T47D (cell line): ENCODE measurements around the gene ITGA2.
A peak's percentile ranks its signal among the peaks of the same experiment; 100 is the strongest.
"Not testable (repeated sequence)": the region's sequence is repeated elsewhere in the genome, so short reads cannot be mapped to it uniquely, and the experiment has no call there.

Source experiments
- DNase-seq, 2 experiments: peaks; one replicate each; pipeline versions ENCODE4 v3.0.0 to v3.0.0-alpha.2; 2011 to 2012; ENCODE audit warnings: low read depth in 1 of 2, low spot score in 1 of 2
- JUND ChIP-seq: IDR thresholded peaks from 2 replicates; pipeline ENCODE4 v1.6.1; 2012; ENCODE audit warnings: low read depth
- in situ Hi-C: cut with HindIII; loops from 2 replicates; pipeline ENCODE4 v1.10.0; 2016; ENCODE audit warnings: low sequenced_read_pairs, low pct_unique_long_range_greater_than_20kb

The ITGA2 gene

DNA sequence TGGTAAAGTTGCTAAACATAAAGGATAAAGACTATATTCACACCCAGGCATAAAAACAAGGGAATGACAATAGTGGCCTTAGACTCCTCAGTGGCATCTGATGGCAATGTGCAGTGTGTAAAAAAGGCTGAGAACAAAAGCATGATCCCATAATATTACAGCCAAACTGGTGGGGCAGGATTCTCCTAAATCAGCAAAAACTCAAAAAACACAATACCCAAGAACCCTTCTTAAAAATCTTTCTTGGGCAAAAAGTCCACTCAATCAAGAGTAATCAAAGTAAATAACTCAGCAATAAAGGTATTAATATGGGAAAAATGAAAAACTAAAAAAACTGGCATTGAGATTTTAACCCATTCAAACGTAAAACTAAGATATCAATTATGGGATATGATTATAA lies 122.0 kb downstream of the ITGA2 start:
- no peak for TF ChIP-seq JUND
- DNase-seq, result no peak
- in situ Hi-C loops, result no loop called here

DNA sequence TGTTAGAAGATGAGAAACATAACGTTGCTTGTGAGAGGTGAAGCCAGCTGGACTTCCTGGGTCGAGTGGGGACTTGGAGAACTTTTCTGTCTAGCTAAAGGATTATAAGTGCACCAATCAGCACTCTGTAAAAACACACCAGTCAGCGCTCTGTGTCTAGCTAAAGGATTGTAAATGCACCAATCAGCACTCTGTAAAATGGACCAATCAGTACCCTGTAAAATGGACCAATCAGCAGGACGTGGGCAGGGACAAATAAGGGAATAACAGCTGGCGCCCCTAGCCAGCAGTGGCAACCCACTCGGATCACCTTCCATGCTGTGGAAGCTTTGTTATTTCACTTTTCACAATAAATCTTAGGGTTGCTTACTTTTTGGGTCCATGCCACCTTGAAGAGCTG lies 123.2 kb downstream of the ITGA2 start:
- DNase-seq, in situ Hi-C loops: not testable (repeated sequence)

DNA sequence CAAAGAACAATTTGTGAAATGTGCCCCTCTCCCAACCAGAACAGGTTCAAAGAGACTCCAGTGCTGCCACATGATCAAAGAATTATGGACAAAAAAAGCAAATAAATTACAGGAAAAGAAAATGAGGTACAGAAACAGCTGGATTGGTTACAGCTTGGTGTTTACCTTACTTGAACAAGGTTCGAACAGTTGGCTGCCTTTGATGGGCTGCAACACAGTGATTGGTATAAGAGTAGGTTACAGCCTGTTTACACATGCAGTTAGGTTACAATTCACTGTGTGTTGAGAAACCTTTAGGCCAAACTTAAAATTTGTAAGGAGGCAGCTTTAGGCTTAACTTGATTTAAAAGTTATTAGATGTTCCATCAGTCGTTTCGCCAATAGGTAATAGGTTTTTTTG lies 123.8 kb downstream of the ITGA2 start:
- no peak for TF ChIP-seq JUND
- no peak for DNase-seq
- in situ Hi-C loops, result no loop called here

DNA sequence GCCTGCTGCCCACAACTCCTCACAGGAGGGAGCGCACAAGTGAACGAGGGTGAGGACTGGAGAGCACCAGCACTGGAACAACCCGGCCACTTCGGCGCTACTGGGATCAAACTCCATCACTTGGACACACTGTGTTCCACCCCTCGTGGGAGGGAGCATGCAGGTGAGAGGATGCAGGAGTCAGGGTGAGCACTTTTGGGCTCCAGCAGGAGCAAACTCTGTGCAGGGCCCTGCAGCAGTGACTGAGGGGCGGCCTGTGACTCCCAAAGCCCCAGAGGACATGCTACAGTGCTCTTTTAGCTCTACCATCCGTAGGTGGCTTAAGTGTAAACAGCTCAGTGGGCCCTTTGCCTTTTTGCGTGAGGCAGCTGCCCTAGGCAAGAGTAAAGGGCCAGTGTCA lies 124.8 kb downstream of the ITGA2 start:
- DNase-seq, result no peak
- in situ Hi-C loops, result no loop called here
- no peak for TF ChIP-seq JUND

DNA sequence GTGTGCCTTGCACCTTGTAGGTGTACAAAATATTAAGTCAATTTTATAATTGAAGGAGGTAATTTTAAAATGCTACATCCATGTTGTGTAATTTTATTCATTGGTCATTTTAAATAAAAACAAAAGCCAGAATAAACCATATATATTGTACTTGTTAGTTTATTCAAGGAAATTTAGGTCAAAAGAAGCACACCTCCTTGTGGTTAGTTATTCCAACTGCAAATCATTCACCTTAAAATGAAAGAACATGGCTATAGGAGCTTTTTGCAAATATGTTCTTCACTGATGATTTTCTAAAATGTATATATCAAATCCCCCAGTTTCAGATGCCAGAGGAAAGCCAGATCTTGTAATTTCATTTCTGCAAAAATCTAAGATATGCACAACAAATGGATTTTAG lies 125.8 kb downstream of the ITGA2 start:
- no peak for TF ChIP-seq JUND
- DNase-seq, result peak in 1 of 2 experiments; percentile 49

DNA sequence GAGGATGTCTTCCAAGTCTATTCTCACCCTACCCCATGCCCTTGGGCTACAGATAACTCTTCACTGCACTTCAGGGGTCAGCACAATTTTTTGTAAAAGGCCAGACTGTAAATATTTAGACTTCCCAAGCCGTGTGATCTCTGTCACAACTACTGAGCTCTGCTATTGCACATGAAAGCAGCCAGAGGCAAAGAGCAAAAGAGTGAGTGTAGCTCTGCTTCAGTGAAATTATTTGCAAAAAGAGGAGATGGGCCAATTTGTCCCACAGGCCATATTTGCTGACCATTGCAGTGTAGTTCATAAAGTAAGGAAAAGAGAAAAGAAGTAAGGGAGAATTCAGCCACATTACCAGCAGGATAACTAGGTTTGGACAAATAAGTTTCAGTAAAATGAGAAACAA lies 127.4 kb downstream of the ITGA2 start:
- in situ Hi-C loops, result no loop called here
- DNase-seq, result no peak
- no peak for TF ChIP-seq JUND

More for the DNA sequence above, 125.8 kb downstream of the ITGA2 start:
- in situ Hi-C loops, result no loop called here

DNA sequence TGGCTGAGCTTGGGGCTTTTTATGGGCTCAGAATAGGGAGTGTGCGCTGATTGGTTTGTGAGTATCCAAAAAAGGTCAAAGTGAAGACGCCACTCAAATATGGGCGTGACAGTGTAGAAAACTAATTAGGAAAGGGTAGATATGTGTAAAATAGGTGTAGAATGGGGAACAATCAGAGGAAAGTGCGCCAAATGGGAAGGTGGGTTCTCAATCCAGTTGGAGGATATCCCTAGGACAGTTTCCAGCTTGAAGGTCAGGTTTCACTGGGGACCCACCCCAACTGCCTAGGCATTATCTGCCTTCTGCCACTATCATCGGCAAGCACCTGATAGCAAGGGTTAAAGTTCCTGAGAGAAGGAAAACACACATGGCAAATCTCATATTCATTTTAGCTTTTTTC lies 129.7 kb downstream of the ITGA2 start:
- DNase-seq, result no peak
- in situ Hi-C loops, result no loop called here
- no peak for TF ChIP-seq JUND

DNA sequence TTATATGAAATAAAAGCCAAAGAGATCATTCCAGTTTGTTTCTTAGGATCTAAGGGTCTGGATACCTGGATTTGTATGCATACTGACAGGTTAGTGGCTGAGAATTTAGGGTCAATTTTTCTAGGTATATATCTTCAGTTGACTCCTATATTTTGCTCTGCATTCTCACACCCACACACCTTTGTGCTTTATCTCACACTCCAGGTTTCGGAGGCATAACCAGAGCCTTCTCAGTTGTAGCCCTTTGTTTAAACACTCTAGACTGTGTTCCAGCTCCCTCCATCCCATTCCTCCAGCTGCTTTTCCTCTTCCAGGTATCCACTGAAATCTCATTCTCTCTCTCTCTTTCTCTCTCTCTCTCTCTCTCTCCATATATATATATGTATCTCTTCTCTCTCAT lies 131.0 kb downstream of the ITGA2 start:
- no peak for DNase-seq
- in situ Hi-C loops, result no loop called here
- TF ChIP-seq JUND, result no peak

DNA sequence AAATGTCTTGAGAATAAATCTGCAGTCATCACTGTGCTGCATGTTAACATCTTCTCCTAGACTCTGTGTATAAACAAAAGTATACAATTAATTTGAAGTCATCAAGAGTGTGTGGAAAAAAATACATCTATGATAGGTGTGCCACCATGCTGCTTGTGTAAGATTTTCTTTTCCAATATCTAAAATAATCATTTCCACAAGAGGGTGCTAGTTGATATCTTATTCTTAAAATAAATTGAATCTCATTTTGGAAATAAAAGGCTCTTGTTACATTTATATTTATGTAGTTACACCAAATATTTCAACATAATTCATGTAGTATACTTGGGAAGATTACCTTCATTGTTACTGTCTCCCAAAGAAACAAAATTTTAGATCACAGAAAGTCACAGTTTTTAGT lies 134.6 kb downstream of the ITGA2 start:
- no peak for TF ChIP-seq JUND
- in situ Hi-C loops, result no loop called here
- no peak for DNase-seq

DNA sequence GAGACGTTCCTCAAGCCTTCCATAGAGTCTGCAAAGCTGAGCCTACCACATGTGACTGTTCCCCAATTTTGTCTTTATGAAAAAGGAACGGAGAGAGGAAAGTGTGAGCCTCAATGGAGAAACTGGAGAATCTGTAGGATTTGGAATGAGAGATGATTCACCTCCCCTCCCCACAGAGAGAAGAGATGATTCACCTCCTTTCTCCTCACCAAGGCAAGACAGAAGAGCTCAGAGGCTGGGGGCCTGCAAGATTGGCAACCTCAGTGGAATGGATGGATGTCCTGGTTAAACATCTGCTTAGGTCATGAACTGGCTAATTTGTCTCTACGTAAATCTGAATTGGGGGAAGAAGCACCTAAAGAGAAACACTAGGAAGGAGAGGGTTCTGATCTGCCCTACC lies 137.4 kb downstream of the ITGA2 start:
- no peak for TF ChIP-seq JUND
- DNase-seq, result no peak
- in situ Hi-C loops, result no loop called here

DNA sequence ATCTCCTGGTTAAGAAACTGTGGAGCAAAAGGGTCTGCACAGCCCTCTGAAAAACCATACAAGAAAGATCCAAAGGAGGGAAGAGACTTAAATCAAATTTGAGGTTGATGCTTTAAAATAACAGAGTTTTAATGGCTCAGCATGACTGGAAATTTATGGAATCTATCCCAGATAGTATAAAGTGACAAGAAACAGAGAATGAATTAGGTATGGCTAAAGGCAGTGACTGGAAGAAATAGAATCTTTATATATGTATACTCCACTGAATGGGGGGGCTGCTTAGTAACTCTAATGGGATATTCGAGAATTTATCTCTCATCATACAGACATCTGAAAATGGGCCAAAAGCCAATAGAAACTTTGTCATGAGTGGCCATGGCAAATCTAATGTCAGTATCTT lies 138.0 kb downstream of the ITGA2 start:
- no peak for TF ChIP-seq JUND
- in situ Hi-C loops, result no loop called here
- DNase-seq, result no peak

DNA sequence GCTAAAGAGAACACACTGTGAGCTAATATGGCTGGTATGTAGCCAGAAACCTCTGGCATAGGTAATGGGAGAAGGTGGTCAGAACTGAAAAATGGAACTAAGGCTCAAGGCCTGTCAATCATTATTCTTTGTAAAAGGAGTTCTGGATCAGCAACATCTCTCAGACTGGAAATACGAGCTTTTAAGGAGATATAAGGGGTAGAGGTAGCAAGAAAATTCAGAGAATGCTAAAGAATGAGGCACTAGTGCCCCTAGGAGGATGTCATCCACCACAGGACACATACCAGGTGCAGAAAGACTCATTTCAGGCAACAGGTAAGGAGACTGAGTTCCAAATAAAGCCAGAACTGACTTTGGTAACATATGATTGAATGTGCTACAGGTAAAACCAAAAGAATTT lies 139.3 kb downstream of the ITGA2 start:
- no peak for TF ChIP-seq JUND
- DNase-seq, result no peak
- in situ Hi-C loops, result no loop called here

DNA sequence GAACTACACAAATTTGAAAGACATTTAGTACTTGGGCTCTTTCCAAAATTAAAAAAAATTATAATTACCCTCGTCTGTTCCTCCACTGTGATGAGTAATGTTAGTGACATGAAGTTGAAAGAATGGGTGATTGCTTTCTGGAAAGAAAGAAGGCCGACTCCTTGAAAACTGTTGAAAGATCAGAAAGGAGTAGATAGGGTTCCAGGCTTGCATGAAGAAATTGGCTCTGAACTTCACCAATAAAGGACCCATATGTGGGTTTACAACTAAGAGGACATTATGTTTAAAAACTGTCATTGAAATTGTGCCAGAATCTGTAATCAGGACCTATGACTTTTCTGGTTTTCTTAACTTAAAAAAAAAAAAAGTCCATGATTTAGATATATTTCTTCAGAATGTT lies 141.1 kb downstream of the ITGA2 start:
- no peak for DNase-seq
- TF ChIP-seq JUND, result no peak
- in situ Hi-C loops, result no loop called here

DNA sequence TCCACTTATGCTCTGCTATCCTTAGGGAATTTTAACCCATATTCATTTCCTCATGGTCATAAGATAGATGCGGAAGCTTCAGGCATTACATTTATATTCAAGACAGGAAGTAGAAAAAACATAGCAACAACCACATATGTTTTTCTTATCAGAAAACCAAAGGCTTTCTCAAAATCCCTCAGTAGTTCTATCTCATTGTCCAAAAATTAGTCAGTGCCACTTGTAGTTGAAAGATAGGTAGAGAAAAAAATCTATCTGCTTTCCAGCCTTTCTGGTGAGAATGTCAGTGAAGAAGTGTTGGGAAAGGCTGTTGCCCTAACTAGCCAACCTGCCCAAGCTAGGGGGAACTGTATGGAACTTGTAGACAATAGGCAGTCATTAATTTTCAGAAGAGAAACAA lies 143.9 kb downstream of the ITGA2 start:
- in situ Hi-C loops, result no loop called here
- no peak for DNase-seq
- no peak for TF ChIP-seq JUND
